IMR-90 (cell line): ENCODE data around the gene JAK1. TPM values are rescaled to one million over a fixed set of nuclear protein-coding genes. Genes with fewer than 3 reads are reported as not detected.

Source experiments
- ATAC-seq: fragments of 200-7000 bp; cut with Tn5 transposase; 2 replicates; pipeline ENCODE4 v1.9.1; 2020; ENCODE audit warnings: low read depth, mild to moderate bottlenecking, moderate library complexity
- BruUV-seq: library from RNA; stranded (reverse); fragments of 400-500 nt; replicated peaks from 2 replicates; lab custom pipeline; 2021; lab: Mats Ljungman, UMichigan
- CTCF ChIA-PET: fragments of 300-600 bp; formaldehyde crosslinking; extraction: SDS; loops from one replicate; lab custom pipeline; 2021; ENCODE audit warnings: antibody characterized with exemption; lab: Yijun Ruan, JAX
- POLR2A ChIA-PET: fragments of 300-600 bp; sonication (Branson Sonifier 250); formaldehyde crosslinking; loops from one replicate; lab custom pipeline; 2022; ENCODE audit warnings: antibody characterized with exemption; ENCODE audit not compliant: unreplicated experiment; lab: Charles Lee
- DNase-seq: peaks from one replicate; pipeline ENCODE4 v3.0.0; 2013
- H2AFZ ChIP-seq: replicated peaks from 2 replicates; pipeline ENCODE3; 2013; ENCODE audit warnings: low read length, mild to moderate bottlenecking; ENCODE audit not compliant: poor library complexity
- H2AK5ac ChIP-seq: 2 replicates; pipeline ENCODE4 v1.6.1; 2013; ENCODE audit warnings: low read depth, low read length, inconsistent platforms
- H2AK9ac ChIP-seq: replicated peaks from 2 replicates; pipeline ENCODE3; 2013; ENCODE audit warnings: mild to moderate bottlenecking, low read depth, low read length, moderate library complexity; ENCODE audit not compliant: poor library complexity
- H2BK120ac ChIP-seq: 2 replicates; pipeline ENCODE4 v1.6.1; 2013; ENCODE audit warnings: low read depth, low read length, inconsistent platforms
- H2BK15ac ChIP-seq: 3 replicates; pipeline ENCODE4 v1.6.1; 2013; ENCODE audit warnings: low read depth, low read length, inconsistent platforms
- H2BK20ac ChIP-seq: 2 replicates; pipeline ENCODE4 v1.6.1; 2013; ENCODE audit warnings: low read depth, mild to moderate bottlenecking, inconsistent platforms, low read length, moderate library complexity
- H2BK5ac ChIP-seq: 2 replicates; pipeline ENCODE4 v1.6.1; 2013; ENCODE audit warnings: mild to moderate bottlenecking, low read depth, low read length, inconsistent platforms; ENCODE audit not compliant: poor library complexity, severe bottlenecking
- H3K14ac ChIP-seq: replicated peaks from 2 replicates; pipeline ENCODE4 v1.6.1; 2013; ENCODE audit warnings: low read depth, low read length, inconsistent platforms
- H3K18ac ChIP-seq: 2 replicates; pipeline ENCODE4 v1.6.1; 2013; ENCODE audit warnings: low read depth, low read length, control low read depth
- H3K23ac ChIP-seq: 2 replicates; pipeline ENCODE4 v1.6.1; 2013; ENCODE audit warnings: low read depth, low read length, inconsistent platforms
- H3K27ac ChIP-seq: 2 replicates; pipeline ENCODE4 v1.5.1; 2013; ENCODE audit warnings: mild to moderate bottlenecking, control low read depth, low read length; ENCODE audit not compliant: insufficient read depth
- H3K27me3 ChIP-seq: 2 replicates; pipeline ENCODE4 v1.6.1; 2013; ENCODE audit warnings: low read length; ENCODE audit not compliant: control insufficient read depth, insufficient read depth
- H3K36me3 ChIP-seq: 2 replicates; pipeline ENCODE4 v1.6.1; 2013; ENCODE audit warnings: low read length, mixed read lengths; ENCODE audit not compliant: control insufficient read depth, insufficient read depth
- H3K4ac ChIP-seq: 2 replicates; pipeline ENCODE4 v1.6.1; 2013; ENCODE audit warnings: low read depth, low read length, inconsistent platforms
- H3K4me1 ChIP-seq: 2 replicates; pipeline ENCODE4 v1.6.1; 2013; ENCODE audit warnings: low read length, mixed read lengths; ENCODE audit not compliant: control insufficient read depth, insufficient read depth
- H3K4me2 ChIP-seq: 2 replicates; pipeline ENCODE4 v1.6.1; 2013; ENCODE audit warnings: low read depth, mild to moderate bottlenecking, control low read depth, low read length, moderate library complexity
- H3K4me3 ChIP-seq: 2 replicates; pipeline ENCODE4 v1.5.1; 2013; ENCODE audit warnings: low read depth, mild to moderate bottlenecking, control low read depth, low read length, moderate library complexity; ENCODE audit not compliant: insufficient read depth
- H3K56ac ChIP-seq: 2 replicates; pipeline ENCODE4 v1.6.1; 2013; ENCODE audit warnings: low read length, inconsistent platforms; ENCODE audit not compliant: insufficient read depth; ENCODE audit errors: extremely low read depth
- H3K79me1 ChIP-seq, 2 experiments: 2 replicates each; pipeline ENCODE4 v1.6.1; 2013; ENCODE audit warnings: low read length in 2 of 2, inconsistent platforms in 1 of 2, low read depth in 1 of 2
- H3K9ac ChIP-seq: 2 replicates; pipeline ENCODE4 v1.6.1; 2013; ENCODE audit warnings: low read depth, low read length, control low read depth
- H3K9me1 ChIP-seq: 2 replicates; pipeline ENCODE4 v1.6.1; 2013; ENCODE audit warnings: low read length, inconsistent platforms; ENCODE audit not compliant: insufficient read depth
- H3K9me3 ChIP-seq: 2 replicates; pipeline ENCODE4 v1.6.1; 2013; ENCODE audit warnings: low read length; ENCODE audit not compliant: control insufficient read depth, insufficient read depth
- H4K20me1 ChIP-seq: 2 replicates; pipeline ENCODE4 v1.6.1; 2013; ENCODE audit warnings: low read length, inconsistent platforms; ENCODE audit not compliant: insufficient read depth
- H4K5ac ChIP-seq: 2 replicates; pipeline ENCODE4 v1.6.1; 2013; ENCODE audit warnings: mild to moderate bottlenecking, low read depth, low read length, control low read depth
- H4K8ac ChIP-seq, 2 experiments: 2 replicates each; pipeline ENCODE4 v1.6.1; 2013; ENCODE audit warnings: low read depth in 2 of 2, low read length in 2 of 2, control low read depth in 1 of 2, inconsistent platforms in 1 of 2
- H4K91ac ChIP-seq: 2 replicates; pipeline ENCODE4 v1.6.1; 2013; ENCODE audit warnings: low read depth, low read length, inconsistent platforms; ENCODE audit not compliant: insufficient read depth
- BHLHE40 ChIP-seq: fragments of 150-350 bp; IDR thresholded peaks from 2 replicates; pipeline ENCODE4 v1.6.1; 2016; ENCODE audit warnings: mild to moderate bottlenecking, low read depth, low read length
- CEBPB ChIP-seq: IDR thresholded peaks from 2 replicates; pipeline ENCODE4 v1.6.1; 2012; ENCODE audit warnings: low read depth, low read length, improper control_type of control experiment
- CHD1 ChIP-seq: IDR thresholded peaks from 2 replicates; pipeline ENCODE4 v1.6.1; 2012; ENCODE audit warnings: low read depth, low read length, improper control_type of control experiment
- FOS ChIP-seq: fragments of 150-350 bp; IDR thresholded peaks from 2 replicates; pipeline ENCODE4 v1.6.1; 2016; ENCODE audit warnings: low read depth, low read length
- MAFK ChIP-seq: IDR thresholded peaks from 2 replicates; pipeline ENCODE4 v1.6.1; 2012; ENCODE audit warnings: low read depth, low read length, improper control_type of control experiment
- MAZ ChIP-seq: IDR thresholded peaks from 2 replicates; pipeline ENCODE4 v1.6.1; 2012; ENCODE audit warnings: low read depth, mild to moderate bottlenecking, low read length, improper control_type of control experiment, moderate library complexity, borderline replicate concordance
- MXI1 ChIP-seq: IDR thresholded peaks from 2 replicates; pipeline ENCODE4 v1.6.1; 2012; ENCODE audit warnings: low read depth, mild to moderate bottlenecking, low read length, moderate library complexity, borderline replicate concordance
- NFE2L2 ChIP-seq: fragments of 150-350 bp; IDR thresholded peaks from 2 replicates; pipeline ENCODE4 v1.6.1; 2016; ENCODE audit warnings: low read depth, mild to moderate bottlenecking, low read length
- POLR2A ChIP-seq: IDR thresholded peaks from 2 replicates; pipeline ENCODE4 v1.6.1; 2012; ENCODE audit warnings: mild to moderate bottlenecking, low read depth, low read length
- RAD21 ChIP-seq: IDR thresholded peaks from 2 replicates; pipeline ENCODE4 v1.6.1; 2012; ENCODE audit warnings: low read length, improper control_type of control experiment
- RCOR1 ChIP-seq: IDR thresholded peaks from 2 replicates; pipeline ENCODE4 v1.6.1; 2012; ENCODE audit warnings: mild to moderate bottlenecking, low read length, improper control_type of control experiment; ENCODE audit not compliant: insufficient replicate concordance
- RFX5 ChIP-seq: IDR thresholded peaks from 2 replicates; pipeline ENCODE4 v1.8.0; 2012; ENCODE audit warnings: low read depth, mild to moderate bottlenecking, low read length, moderate library complexity
- SMC3 ChIP-seq: fragments of 150-350 bp; IDR thresholded peaks from 2 replicates; pipeline ENCODE4 v1.6.1; 2016; ENCODE audit warnings: low read depth, mild to moderate bottlenecking, antibody characterized with exemption, low read length, moderate library complexity
- WGBS, 2 experiments: methylation state at CpG; one replicate each; pipeline versions ENCODE4 v1.1.5 to v1.1.7; 2013; ENCODE audit warnings: missing lambda C conversion rate in 2 of 2; ENCODE audit not compliant: insufficient read length in 1 of 2; ENCODE audit errors: extremely low coverage in 2 of 2; 5-methylcytosine and 5-hydroxymethylcytosine counted together
- dilution Hi-C: fragments of 300-500 bp; cut with HindIII; formaldehyde crosslinking; loops from one replicate; pipeline ENCODE4 v1.14.3; 2018; ENCODE audit warnings: low sequenced_read_pairs; ENCODE audit not compliant: unreplicated experiment
- in situ Hi-C: fragments of 300-500 bp; cut with MboI; formaldehyde crosslinking; loops from 3 replicates; pipeline ENCODE4 v1.14.3; 2019; ENCODE audit warnings: low sequenced_read_pairs, inconsistent platforms, mixed read lengths
- intact Hi-C: fragments of 100-400 bp; cut with micrococcal nuclease; formaldehyde crosslinking; loops from 2 replicates; pipeline ENCODE4 v1.10.0; 2022
- polyA plus RNA-seq, 3 experiments: library from polyadenylated mRNA; depleted of rRNA; stranded (reverse); fragments of >200 nt; gene quantifications; 2 replicates each; pipeline ENCODE4 v1.2.3, GENCODE V29; 2012; ENCODE audit warnings: low replicate concordance in 1 of 3
- total RNA-seq: library from RNA; depleted of rRNA; stranded (reverse); fragments of >200 nt; gene quantifications from 2 replicates; pipeline ENCODE4 v1.2.3, GENCODE V29; 2012
- TF ChIP-seq, protein P1 (sequence below): fragments of 150-350 bp; IDR thresholded peaks from 2 replicates; pipeline ENCODE4 v1.6.1; 2017; ENCODE audit warnings: mild to moderate bottlenecking, antibody characterized with exemption, low read length, low read depth
- TF ChIP-seq, protein P2 (sequence below): conservative IDR thresholded peaks from 2 replicates; pipeline ENCODE4 v1.5.1; 2012; ENCODE audit warnings: mild to moderate bottlenecking, low read depth, low read length, improper control_type of control experiment
- TF ChIP-seq, protein P3 (sequence below): fragments of 150-350 bp; IDR thresholded peaks from 2 replicates; pipeline ENCODE4 v1.6.1; 2016; ENCODE audit warnings: low read depth, mild to moderate bottlenecking, low read length, moderate library complexity, borderline replicate concordance

Gene JAK1
- total and polyA plus RNA-seq, 2 of the 4 experiments (the other 2 are of a cell fraction) = 76.9 to 103 TPM

DNA sequence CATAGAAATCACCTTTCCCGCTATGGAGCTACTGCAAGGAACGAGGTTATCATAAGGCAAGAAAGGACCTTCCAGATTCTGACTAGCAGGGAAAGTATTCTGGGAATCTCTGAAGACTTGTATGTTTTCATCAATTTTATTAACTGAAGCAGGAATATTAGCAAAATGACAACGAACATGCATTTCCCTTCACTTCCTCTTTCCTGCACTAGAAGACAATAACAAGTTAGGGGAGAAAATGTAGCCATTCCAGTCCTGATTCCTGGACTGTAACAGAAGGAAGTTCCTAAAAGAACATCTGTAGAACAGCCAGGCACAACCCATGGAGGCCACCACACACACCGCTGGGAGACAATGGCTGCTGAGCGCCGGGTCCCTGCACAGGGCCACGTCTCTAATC is 114.7 kb downstream of the JAK1 start:
- H3K79me1 ChIP-seq = no peaks in the 10 kb centered on the region
- no TSS peak for BruUV-seq
- H3K36me3 ChIP-seq = peaks cover 71% of the 10 kb centered on the region
- in situ Hi-C loops = no loop called here
- no peaks in the 10 kb centered on the region for H3K27me3 ChIP-seq
- ATAC-seq (no peak), DNase-seq (no peak)
- no peak overlapping the region for H3K23ac ChIP-seq
- no peak overlapping the region for H4K91ac ChIP-seq
- no peak overlapping the region for H4K5ac ChIP-seq
- H2AK5ac ChIP-seq = no peak overlapping the region
- ChIA-PET CTCF (no interaction called here), POLR2A (no interaction called here)
- H2BK20ac ChIP-seq = no peak overlapping the region
- no peaks in the 10 kb centered on the region for H4K20me1 ChIP-seq
- H3K4me2 ChIP-seq = no peak overlapping the region
- peaks cover 17% of the 10 kb centered on the region for H3K9me1 ChIP-seq
- WGBS, 2 experiments = no CpG with 5 or more reads among the region's 7 CpGs
- H3K56ac ChIP-seq = no peak overlapping the region
- TF ChIP-seq, protein P1, sequence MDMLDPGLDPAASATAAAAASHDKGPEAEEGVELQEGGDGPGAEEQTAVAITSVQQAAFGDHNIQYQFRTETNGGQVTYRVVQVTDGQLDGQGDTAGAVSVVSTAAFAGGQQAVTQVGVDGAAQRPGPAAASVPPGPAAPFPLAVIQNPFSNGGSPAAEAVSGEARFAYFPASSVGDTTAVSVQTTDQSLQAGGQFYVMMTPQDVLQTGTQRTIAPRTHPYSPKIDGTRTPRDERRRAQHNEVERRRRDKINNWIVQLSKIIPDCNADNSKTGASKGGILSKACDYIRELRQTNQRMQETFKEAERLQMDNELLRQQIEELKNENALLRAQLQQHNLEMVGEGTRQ = no peak
- TF ChIP-seq, protein P2, sequence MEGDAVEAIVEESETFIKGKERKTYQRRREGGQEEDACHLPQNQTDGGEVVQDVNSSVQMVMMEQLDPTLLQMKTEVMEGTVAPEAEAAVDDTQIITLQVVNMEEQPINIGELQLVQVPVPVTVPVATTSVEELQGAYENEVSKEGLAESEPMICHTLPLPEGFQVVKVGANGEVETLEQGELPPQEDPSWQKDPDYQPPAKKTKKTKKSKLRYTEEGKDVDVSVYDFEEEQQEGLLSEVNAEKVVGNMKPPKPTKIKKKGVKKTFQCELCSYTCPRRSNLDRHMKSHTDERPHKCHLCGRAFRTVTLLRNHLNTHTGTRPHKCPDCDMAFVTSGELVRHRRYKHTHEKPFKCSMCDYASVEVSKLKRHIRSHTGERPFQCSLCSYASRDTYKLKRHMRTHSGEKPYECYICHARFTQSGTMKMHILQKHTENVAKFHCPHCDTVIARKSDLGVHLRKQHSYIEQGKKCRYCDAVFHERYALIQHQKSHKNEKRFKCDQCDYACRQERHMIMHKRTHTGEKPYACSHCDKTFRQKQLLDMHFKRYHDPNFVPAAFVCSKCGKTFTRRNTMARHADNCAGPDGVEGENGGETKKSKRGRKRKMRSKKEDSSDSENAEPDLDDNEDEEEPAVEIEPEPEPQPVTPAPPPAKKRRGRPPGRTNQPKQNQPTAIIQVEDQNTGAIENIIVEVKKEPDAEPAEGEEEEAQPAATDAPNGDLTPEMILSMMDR = no peak
- no peak for TF ChIP-seq CEBPB
- TF ChIP-seq MAFK = no peak
- no peak for TF ChIP-seq MXI1
- TF ChIP-seq RAD21 = no peak
- no peak for TF ChIP-seq RFX5
- TF ChIP-seq BHLHE40 = no peak
- no peak for TF ChIP-seq CHD1
- TF ChIP-seq RCOR1 = no peak
- no peak for TF ChIP-seq POLR2A
- no peak for TF ChIP-seq NFE2L2
- no peak for TF ChIP-seq FOS
- no peak for TF ChIP-seq MAZ
- TF ChIP-seq, protein P3, sequence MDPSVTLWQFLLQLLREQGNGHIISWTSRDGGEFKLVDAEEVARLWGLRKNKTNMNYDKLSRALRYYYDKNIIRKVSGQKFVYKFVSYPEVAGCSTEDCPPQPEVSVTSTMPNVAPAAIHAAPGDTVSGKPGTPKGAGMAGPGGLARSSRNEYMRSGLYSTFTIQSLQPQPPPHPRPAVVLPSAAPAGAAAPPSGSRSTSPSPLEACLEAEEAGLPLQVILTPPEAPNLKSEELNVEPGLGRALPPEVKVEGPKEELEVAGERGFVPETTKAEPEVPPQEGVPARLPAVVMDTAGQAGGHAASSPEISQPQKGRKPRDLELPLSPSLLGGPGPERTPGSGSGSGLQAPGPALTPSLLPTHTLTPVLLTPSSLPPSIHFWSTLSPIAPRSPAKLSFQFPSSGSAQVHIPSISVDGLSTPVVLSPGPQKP = no peak
- no peak for TF ChIP-seq SMC3
- no peak overlapping the region for H2AK9ac ChIP-seq
- no peak overlapping the region for H2BK120ac ChIP-seq
- H3K27ac ChIP-seq = no peak overlapping the region
- intact Hi-C loops = no loop called here
- no peak overlapping the region for H3K4me3 ChIP-seq
- no peak overlapping the region for H3K4ac ChIP-seq
- dilution Hi-C loops = no loop called here
- H3K9ac ChIP-seq = no peak overlapping the region
- no peaks in the 10 kb centered on the region for H3K4me1 ChIP-seq
- no peak overlapping the region for H3K18ac ChIP-seq
- H2AFZ ChIP-seq = no peak overlapping the region
- no peak overlapping the region for H4K8ac ChIP-seq
- H3K9me3 ChIP-seq = no peaks in the 10 kb centered on the region
- no peak overlapping the region for H2BK15ac ChIP-seq
- no peak overlapping the region for H3K14ac ChIP-seq
- no peak overlapping the region for H2BK5ac ChIP-seq
